ENCODE measurements around the gene ABCA5. TPM values are rescaled to one million over a fixed set of nuclear protein-coding genes. Genes with fewer than 3 reads are reported as not detected.

Gene ABCA5
- total RNA-seq (10 to 100 TPM; 38.2 to 74.5 TPM), polyA plus RNA-seq (ENCODE audit: insufficient read length in 2 of 2) (10 to 100 TPM; 36.0 to 37.0 TPM)
- long read RNA-seq, donor 1, partial matches to known transcripts: 0 of 1 reads
- long read RNA-seq, donor 1, other reads (novel, unspliced or antisense): 0 of 1 reads
- long read RNA-seq, donor 2, partial matches to known transcripts: 0 of 1 reads
- long read RNA-seq, donor 2, other reads (novel, unspliced or antisense): 0 of 1 reads
- long read RNA-seq, donor 3, partial matches to known transcripts: 0 of 1 reads
- long read RNA-seq, donor 3, other reads (novel, unspliced or antisense): 0 of 1 reads
- long read RNA-seq, donor 4: 0 reads

DNA sequence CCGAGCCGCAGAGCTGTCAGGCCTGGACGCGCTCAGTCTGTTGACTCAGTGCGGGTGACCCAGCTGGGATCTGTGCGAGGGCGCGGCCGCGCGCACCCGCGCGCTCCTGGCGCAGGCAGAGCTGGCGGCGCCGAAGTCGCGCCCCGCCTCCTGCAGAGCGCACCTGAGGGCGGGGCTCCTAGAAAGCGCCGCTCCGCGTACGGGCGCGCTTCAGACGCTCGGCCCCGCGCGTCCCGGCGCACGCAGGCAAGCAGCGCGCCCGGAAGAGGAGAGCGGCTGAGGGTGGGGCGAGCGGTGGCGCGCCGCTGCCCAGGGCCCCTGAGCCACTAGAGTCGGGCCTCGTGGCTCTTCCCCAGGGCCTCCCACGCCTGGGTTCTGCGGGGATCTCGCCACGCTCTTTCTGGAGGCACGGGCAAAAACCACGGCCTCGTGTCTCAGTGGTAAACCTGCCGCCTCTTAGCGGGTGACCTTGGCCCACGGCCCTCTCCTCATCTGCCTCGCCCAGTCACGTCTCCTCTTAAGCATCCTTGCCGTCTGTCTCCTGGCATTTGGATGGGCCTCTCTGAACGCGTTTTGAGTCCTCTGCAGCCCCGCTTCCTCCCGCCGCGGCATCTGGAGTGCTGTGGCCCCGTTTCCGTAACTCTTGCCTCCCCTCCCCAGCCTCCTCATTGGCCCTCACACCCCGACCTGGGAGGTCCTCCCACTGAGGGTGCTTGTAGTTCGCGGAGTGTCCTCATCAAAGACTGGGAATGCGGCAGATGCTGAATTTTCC, at the start of gene ABCA5:
TSS of gene ABCA5 (minus strand) at position 74 of the 772 bp plus-strand sequence. CDS start 12,718 bp downstream, outside the sequence.
- H3K9me3 ChIP-seq (ENCODE audit: control insufficient read depth, insufficient read depth, low read length): no peaks in the 10 kb centered on the region
- peaks cover 8% of the 10 kb centered on the region for H3K27me3 ChIP-seq (ENCODE audit: control insufficient read depth, insufficient read depth, low read length)
- H3K4me1 ChIP-seq (ENCODE audit: control insufficient read depth, insufficient read depth, low read length): peaks cover 12% of the 10 kb centered on the region
- H3K4me3 ChIP-seq (ENCODE audit: low read depth, low read length): peak within 1 kb of the TSS; percentile 70
- under 1% methylated on average over 71 of the region's 74 CpGs for WGBS (ENCODE audit: insufficient coverage)
- peak within 1 kb of the TSS; percentile 69 for H3K27ac ChIP-seq (ENCODE audit: low read depth, low read length)
- DNase-seq (ENCODE audit: low read depth in 4 of 6, low spot score in 6 of 6): peak; percentile 62 to 95 (median 75)
- no peaks in the 10 kb centered on the region for H3K36me3 ChIP-seq (ENCODE audit: control insufficient read depth, insufficient read depth, low read length)

- H3K4me1 ChIP-seq (ENCODE audit: control insufficient read depth, insufficient read depth, low read length): no peaks in the 10 kb centered on the region
- no peak overlapping the region for H3K27ac ChIP-seq (ENCODE audit: low read depth, low read length)
- no peaks in the 10 kb centered on the region for H3K9me3 ChIP-seq (ENCODE audit: control insufficient read depth, insufficient read depth, low read length)
- no peaks in the 10 kb centered on the region for H3K36me3 ChIP-seq (ENCODE audit: control insufficient read depth, insufficient read depth, low read length)
- H3K27me3 ChIP-seq (ENCODE audit: control insufficient read depth, insufficient read depth, low read length): no peaks in the 10 kb centered on the region
- no peak overlapping the region for H3K4me3 ChIP-seq (ENCODE audit: low read depth, low read length)
- WGBS (ENCODE audit: insufficient coverage): no CpG with 5 or more reads among the region's 2 CpGs
- no peak for DNase-seq (ENCODE audit: low read depth in 4 of 6, low spot score in 6 of 6)
These were observed 48.3 kb upstream of the ABCA5 start for GRCh38 chr17:69375229-69375628.

- no peaks in the 10 kb centered on the region for H3K27me3 ChIP-seq (ENCODE audit: control insufficient read depth, insufficient read depth, low read length)
- no peaks in the 10 kb centered on the region for H3K36me3 ChIP-seq (ENCODE audit: control insufficient read depth, insufficient read depth, low read length)
- 100% methylated on average over 1 of the region's 2 CpGs for WGBS (ENCODE audit: insufficient coverage)
- H3K27ac ChIP-seq (ENCODE audit: low read depth, low read length): no peak overlapping the region
- H3K4me1 ChIP-seq (ENCODE audit: control insufficient read depth, insufficient read depth, low read length): no peaks in the 10 kb centered on the region
- DNase-seq (ENCODE audit: low read depth in 4 of 6, low spot score in 6 of 6): no peak
- H3K4me3 ChIP-seq (ENCODE audit: low read depth, low read length): no peak overlapping the region
- no peaks in the 10 kb centered on the region for H3K9me3 ChIP-seq (ENCODE audit: control insufficient read depth, insufficient read depth, low read length)
These were observed 46.1 kb upstream of the ABCA5 start for GRCh38 chr17:69373069-69373468.

DNA sequence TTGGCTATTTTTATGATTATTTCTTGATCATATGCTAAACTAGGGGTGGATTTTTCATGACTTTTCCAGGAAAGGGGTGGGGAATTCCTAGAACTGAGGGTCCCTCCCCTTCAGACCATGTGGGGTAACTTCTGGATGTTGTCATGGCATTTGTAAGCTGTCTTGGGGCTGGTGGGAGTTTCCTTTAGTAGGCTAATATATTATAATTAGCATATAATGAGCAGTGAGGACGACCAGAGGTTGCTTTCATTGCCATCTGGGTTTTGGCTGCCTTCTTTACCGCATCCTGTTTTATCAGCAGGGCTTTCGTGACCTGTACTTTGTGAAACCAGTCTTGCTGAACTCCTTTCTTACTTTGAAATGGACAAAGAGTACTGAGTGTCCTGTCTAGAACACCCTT, 40.4 kb upstream of the ABCA5 start:
- Histone ChIP-seq H3K4me1 (ENCODE audit: control insufficient read depth, insufficient read depth, low read length) (no peaks in the 10 kb centered on the region), H3K9me3 (ENCODE audit: control insufficient read depth, insufficient read depth, low read length) (no peaks in the 10 kb centered on the region), H3K27ac (ENCODE audit: low read depth, low read length) (no peak overlapping the region), H3K27me3 (ENCODE audit: control insufficient read depth, insufficient read depth, low read length) (no peaks in the 10 kb centered on the region), H3K4me3 (ENCODE audit: low read depth, low read length) (no peak overlapping the region), H3K36me3 (ENCODE audit: control insufficient read depth, insufficient read depth, low read length) (no peaks in the 10 kb centered on the region)
- 100% methylated on average over 2 of the region's 3 CpGs for WGBS (ENCODE audit: insufficient coverage)
- no peak for DNase-seq (ENCODE audit: low read depth in 4 of 6, low spot score in 6 of 6)

GRCh38 chr17:69363488-69364210, 36.7 kb upstream of the ABCA5 start:
- no peaks in the 10 kb centered on the region for H3K4me1 ChIP-seq (ENCODE audit: control insufficient read depth, insufficient read depth, low read length)
- no peak overlapping the region for H3K27ac ChIP-seq (ENCODE audit: low read depth, low read length)
- no peak for DNase-seq (ENCODE audit: low read depth in 4 of 6, low spot score in 6 of 6)
- no peaks in the 10 kb centered on the region for H3K36me3 ChIP-seq (ENCODE audit: control insufficient read depth, insufficient read depth, low read length)
- no peaks in the 10 kb centered on the region for H3K27me3 ChIP-seq (ENCODE audit: control insufficient read depth, insufficient read depth, low read length)
- no peaks in the 10 kb centered on the region for H3K9me3 ChIP-seq (ENCODE audit: control insufficient read depth, insufficient read depth, low read length)
- WGBS (ENCODE audit: insufficient coverage): no CpG with 5 or more reads among the region's 2 CpGs
- no peak overlapping the region for H3K4me3 ChIP-seq (ENCODE audit: low read depth, low read length)

- no peak for DNase-seq (ENCODE audit: low read depth in 4 of 6, low spot score in 6 of 6)
- Histone ChIP-seq H3K4me1 (ENCODE audit: control insufficient read depth, insufficient read depth, low read length) (no peaks in the 10 kb centered on the region), H3K27ac (ENCODE audit: low read depth, low read length) (no peak overlapping the region)
These were observed 34.2 kb upstream of the ABCA5 start for GRCh38 chr17:69361156-69361555.

GRCh38 chr17:69358688-69359596, 32.0 kb upstream of the ABCA5 start:
- no CpG with 5 or more reads among the region's 3 CpGs for WGBS (ENCODE audit: insufficient coverage)
- DNase-seq (ENCODE audit: low read depth in 4 of 6, low spot score in 6 of 6): peak in 2 of 6 donors; percentile 17 to 45
- Histone ChIP-seq H3K27me3 (ENCODE audit: control insufficient read depth, insufficient read depth, low read length) (no peaks in the 10 kb centered on the region), H3K4me1 (ENCODE audit: control insufficient read depth, insufficient read depth, low read length) (no peaks in the 10 kb centered on the region), H3K4me3 (ENCODE audit: low read depth, low read length) (no peak overlapping the region), H3K36me3 (ENCODE audit: control insufficient read depth, insufficient read depth, low read length) (no peaks in the 10 kb centered on the region), H3K9me3 (ENCODE audit: control insufficient read depth, insufficient read depth, low read length) (no peaks in the 10 kb centered on the region), H3K27ac (ENCODE audit: low read depth, low read length) (no peak overlapping the region)

More at GRCh38 chr17:69361156-69361555, 34.2 kb upstream of the ABCA5 start:
- Histone ChIP-seq H3K4me3 (ENCODE audit: low read depth, low read length) (no peak overlapping the region), H3K36me3 (ENCODE audit: control insufficient read depth, insufficient read depth, low read length) (no peaks in the 10 kb centered on the region), H3K9me3 (ENCODE audit: control insufficient read depth, insufficient read depth, low read length) (no peaks in the 10 kb centered on the region), H3K27me3 (ENCODE audit: control insufficient read depth, insufficient read depth, low read length) (no peaks in the 10 kb centered on the region)

GRCh38 chr17:69357701-69358100, 30.8 kb upstream of the ABCA5 start:
- 29% methylated on average over 1 of the region's 2 CpGs for WGBS (ENCODE audit: insufficient coverage)
- H3K27me3 ChIP-seq (ENCODE audit: control insufficient read depth, insufficient read depth, low read length): no peaks in the 10 kb centered on the region

GRCh38 chr17:69356625-69357024, 29.7 kb upstream of the ABCA5 start:
- Histone ChIP-seq H3K27ac (ENCODE audit: low read depth, low read length) (no peak overlapping the region), H3K4me1 (ENCODE audit: control insufficient read depth, insufficient read depth, low read length) (no peaks in the 10 kb centered on the region), H3K9me3 (ENCODE audit: control insufficient read depth, insufficient read depth, low read length) (no peaks in the 10 kb centered on the region), H3K36me3 (ENCODE audit: control insufficient read depth, insufficient read depth, low read length) (no peaks in the 10 kb centered on the region), H3K4me3 (ENCODE audit: low read depth, low read length) (no peak overlapping the region), H3K27me3 (ENCODE audit: control insufficient read depth, insufficient read depth, low read length) (no peaks in the 10 kb centered on the region)
- no peak for DNase-seq (ENCODE audit: low read depth in 4 of 6, low spot score in 6 of 6)
- 97% methylated on average over 5 of the region's 7 CpGs for WGBS (ENCODE audit: insufficient coverage)

More at GRCh38 chr17:69357701-69358100, 30.8 kb upstream of the ABCA5 start:
- no peak for DNase-seq (ENCODE audit: low read depth in 4 of 6, low spot score in 6 of 6)
- H3K4me1 ChIP-seq (ENCODE audit: control insufficient read depth, insufficient read depth, low read length): no peaks in the 10 kb centered on the region
- H3K9me3 ChIP-seq (ENCODE audit: control insufficient read depth, insufficient read depth, low read length): no peaks in the 10 kb centered on the region
- H3K4me3 ChIP-seq (ENCODE audit: low read depth, low read length): no peak overlapping the region
- H3K27ac ChIP-seq (ENCODE audit: low read depth, low read length): no peak overlapping the region
- H3K36me3 ChIP-seq (ENCODE audit: control insufficient read depth, insufficient read depth, low read length): no peaks in the 10 kb centered on the region
